Measurements from ENCODE around the gene CEP192. TPM values are rescaled to one million over a fixed set of nuclear protein-coding genes. Genes with fewer than 3 reads are reported as not detected.

CEP192 gene
- total RNA-seq, 4 donors from 2014 or later: 35.3 to 80.3 (median 66.6) TPM

DNA sequence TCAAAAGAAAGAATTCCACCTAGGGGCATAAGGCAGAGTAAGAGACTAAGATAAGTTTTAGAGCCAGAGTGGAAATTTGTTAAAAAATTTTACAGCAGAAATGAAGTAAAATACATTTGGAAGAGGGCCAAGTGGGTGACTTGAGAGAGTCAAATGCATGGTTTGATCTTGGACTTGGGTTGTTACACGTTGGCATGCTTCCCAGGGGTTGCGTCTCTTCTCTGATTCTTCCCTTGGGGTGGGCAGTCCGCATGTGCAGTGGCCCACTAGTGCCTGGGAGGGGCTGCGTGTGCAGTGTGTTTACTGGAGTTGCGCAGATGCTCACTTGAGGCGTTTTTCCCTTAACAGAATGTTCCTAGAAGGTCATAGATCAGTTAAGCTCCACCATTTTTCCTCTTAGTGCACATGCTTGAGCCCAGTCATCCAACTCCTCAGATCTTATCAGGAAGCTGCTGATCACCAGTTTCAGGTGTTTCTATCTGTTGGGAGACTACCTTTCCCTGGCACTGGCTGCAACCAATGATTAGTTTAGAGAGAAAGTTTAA lies 30.2 kb upstream of the CEP192 start:
- DNase-seq: no peak
- intact Hi-C loops (cut with DNase I; ENCODE audit: low total_unique reads): no loop called here
- H3K27ac ChIP-seq: no peak overlapping the region
- no peaks in the 10 kb centered on the region for H3K4me1 ChIP-seq
- H3K27me3 ChIP-seq: no peaks in the 10 kb centered on the region
- no peaks in the 10 kb centered on the region for H3K36me3 ChIP-seq
- no peak overlapping the region for H3K4me3 ChIP-seq
- TF ChIP-seq, protein P1, sequence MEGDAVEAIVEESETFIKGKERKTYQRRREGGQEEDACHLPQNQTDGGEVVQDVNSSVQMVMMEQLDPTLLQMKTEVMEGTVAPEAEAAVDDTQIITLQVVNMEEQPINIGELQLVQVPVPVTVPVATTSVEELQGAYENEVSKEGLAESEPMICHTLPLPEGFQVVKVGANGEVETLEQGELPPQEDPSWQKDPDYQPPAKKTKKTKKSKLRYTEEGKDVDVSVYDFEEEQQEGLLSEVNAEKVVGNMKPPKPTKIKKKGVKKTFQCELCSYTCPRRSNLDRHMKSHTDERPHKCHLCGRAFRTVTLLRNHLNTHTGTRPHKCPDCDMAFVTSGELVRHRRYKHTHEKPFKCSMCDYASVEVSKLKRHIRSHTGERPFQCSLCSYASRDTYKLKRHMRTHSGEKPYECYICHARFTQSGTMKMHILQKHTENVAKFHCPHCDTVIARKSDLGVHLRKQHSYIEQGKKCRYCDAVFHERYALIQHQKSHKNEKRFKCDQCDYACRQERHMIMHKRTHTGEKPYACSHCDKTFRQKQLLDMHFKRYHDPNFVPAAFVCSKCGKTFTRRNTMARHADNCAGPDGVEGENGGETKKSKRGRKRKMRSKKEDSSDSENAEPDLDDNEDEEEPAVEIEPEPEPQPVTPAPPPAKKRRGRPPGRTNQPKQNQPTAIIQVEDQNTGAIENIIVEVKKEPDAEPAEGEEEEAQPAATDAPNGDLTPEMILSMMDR (IDR thresholded peaks at IDR 0.05): no peak
- no peak for TF ChIP-seq POLR2A (IDR thresholded peaks at IDR 0.05)
- H3K9me3 ChIP-seq: no peaks in the 10 kb centered on the region

DNA sequence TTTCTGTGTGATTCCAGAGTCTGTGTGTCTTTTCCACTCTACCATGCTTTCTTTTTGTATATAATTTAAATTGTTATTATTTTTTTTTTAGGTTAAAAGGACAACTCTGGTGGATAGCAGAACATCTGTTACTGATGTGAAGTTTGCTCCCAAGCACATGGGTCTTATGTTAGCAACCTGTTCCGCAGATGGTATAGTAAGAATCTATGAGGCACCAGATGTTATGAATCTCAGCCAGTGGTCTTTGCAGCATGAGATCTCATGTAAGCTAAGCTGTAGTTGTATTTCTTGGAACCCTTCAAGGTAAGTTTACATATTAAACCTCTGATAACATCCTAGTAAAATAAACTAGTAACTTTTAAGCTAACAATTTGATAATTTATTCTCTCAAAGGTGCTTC lies 28.1 kb upstream of the CEP192 start:
- no peaks in the 10 kb centered on the region for H3K27me3 ChIP-seq
- intact Hi-C loops (cut with DNase I; ENCODE audit: low total_unique reads): no loop called here
- no peaks in the 10 kb centered on the region for H3K9me3 ChIP-seq
- H3K27ac ChIP-seq: no peak overlapping the region
- H3K4me3 ChIP-seq: no peak overlapping the region
- no peak for TF ChIP-seq POLR2A (IDR thresholded peaks at IDR 0.05)
- TF ChIP-seq, protein P1 (IDR thresholded peaks at IDR 0.05): no peak
- no peak for DNase-seq
- no peaks in the 10 kb centered on the region for H3K36me3 ChIP-seq
- H3K4me1 ChIP-seq: no peaks in the 10 kb centered on the region

DNA sequence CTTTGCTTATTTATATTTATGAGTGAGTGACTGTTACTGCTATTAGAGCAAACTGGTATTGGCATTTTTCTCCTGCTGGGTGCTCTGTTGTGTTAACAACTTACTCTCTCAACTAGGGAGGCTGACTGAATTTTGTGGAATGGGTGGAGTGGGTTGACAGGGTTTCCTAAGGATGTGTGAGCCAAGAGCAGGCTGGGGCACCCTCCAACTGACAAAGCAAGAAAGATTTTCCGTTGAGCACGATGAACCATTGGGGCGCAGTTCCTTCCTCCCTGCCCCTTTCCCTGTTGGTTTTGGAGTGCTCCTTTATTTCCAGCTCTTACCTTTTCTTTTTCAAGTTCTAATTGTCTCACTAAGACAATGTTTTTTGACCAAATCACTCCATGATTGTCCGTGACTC lies 23.0 kb upstream of the CEP192 start:
- no peaks in the 10 kb centered on the region for H3K4me1 ChIP-seq
- TF ChIP-seq, protein P1 (IDR thresholded peaks at IDR 0.05): no peak
- no peak for TF ChIP-seq POLR2A (IDR thresholded peaks at IDR 0.05)
- H3K36me3 ChIP-seq: no peaks in the 10 kb centered on the region
- no peak overlapping the region for H3K4me3 ChIP-seq
- no peak for DNase-seq
- H3K27me3 ChIP-seq: no peaks in the 10 kb centered on the region
- intact Hi-C loops (cut with DNase I; ENCODE audit: low total_unique reads): no loop called here
- H3K9me3 ChIP-seq: no peaks in the 10 kb centered on the region
- H3K27ac ChIP-seq: no peak overlapping the region

DNA sequence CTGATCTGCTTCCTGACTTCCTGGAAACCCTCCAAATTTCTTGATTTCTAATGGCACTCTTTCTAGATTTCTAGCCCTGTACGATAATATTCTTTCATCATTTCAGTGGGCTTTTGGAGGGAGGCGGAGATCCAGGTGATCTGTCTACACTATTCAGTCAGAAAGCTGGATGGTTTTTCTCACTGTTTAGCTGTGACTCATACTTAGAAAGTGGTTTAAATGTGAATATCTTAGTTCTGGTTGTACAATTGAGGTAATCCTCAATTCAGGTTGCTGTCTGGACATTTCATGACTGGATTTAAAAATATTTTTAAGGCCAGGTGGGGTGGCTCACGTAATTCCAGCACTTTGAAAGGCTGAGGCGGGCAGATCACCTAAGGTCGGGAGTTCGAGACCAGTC lies 22.5 kb upstream of the CEP192 start:
- Histone ChIP-seq H3K36me3 (no peaks in the 10 kb centered on the region), H3K27me3 (no peaks in the 10 kb centered on the region), H3K27ac (no peak overlapping the region), H3K4me1 (no peaks in the 10 kb centered on the region), H3K4me3 (no peak overlapping the region), H3K9me3 (no peaks in the 10 kb centered on the region)
- intact Hi-C loops (cut with DNase I; ENCODE audit: low total_unique reads): no loop called here
- TF ChIP-seq POLR2A (IDR thresholded peaks at IDR 0.05): no peak
- TF ChIP-seq, protein P1 (IDR thresholded peaks at IDR 0.05): no peak
- no peak for DNase-seq

DNA sequence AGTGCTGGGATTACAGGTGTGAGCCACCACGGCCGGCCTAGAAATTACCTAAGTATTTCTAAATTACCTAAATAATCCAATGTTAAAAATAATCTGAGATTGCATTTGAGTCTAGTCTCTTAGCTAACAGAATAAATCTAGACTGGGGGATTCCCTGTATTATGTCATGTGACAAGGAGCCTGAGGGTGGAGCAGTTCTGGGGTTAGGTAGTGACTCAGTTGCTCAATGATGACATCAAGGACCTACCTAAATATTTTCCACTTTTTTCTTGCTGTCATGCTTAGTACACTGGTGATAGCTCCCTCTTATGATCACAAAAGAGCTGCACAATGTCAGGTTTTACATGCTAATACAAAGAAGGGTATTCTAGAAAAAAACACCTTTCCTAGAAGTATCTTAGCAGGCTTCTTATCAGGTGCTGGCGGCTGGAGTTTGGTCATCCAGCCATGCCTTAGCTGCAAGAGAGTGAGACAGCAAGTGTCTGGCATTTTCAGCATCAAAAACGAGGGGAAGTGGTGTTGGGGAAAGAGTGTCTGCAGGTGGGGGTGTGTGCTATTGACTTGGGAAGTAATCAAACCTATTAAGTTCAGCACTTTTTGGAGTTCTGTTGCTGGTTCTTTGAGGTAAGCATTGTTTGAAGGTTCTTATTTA lies 17.5 kb upstream of the CEP192 start:
- no peaks in the 10 kb centered on the region for H3K27me3 ChIP-seq
- TF ChIP-seq, protein P1 (IDR thresholded peaks at IDR 0.05): no peak
- no peak for TF ChIP-seq POLR2A (IDR thresholded peaks at IDR 0.05)
- H3K4me3 ChIP-seq: no peak overlapping the region
- H3K36me3 ChIP-seq: no peaks in the 10 kb centered on the region
- intact Hi-C loops (cut with DNase I; ENCODE audit: low total_unique reads): no loop called here
- H3K27ac ChIP-seq: no peak overlapping the region
- H3K4me1 ChIP-seq: no peaks in the 10 kb centered on the region
- no peaks in the 10 kb centered on the region for H3K9me3 ChIP-seq
- DNase-seq: no peak

Data from uterus (tissue), 4 donors.